HCT116 (cell line): ENCODE data around the gene BMP7. TPM values are rescaled to one million over a fixed set of nuclear protein-coding genes. Genes with fewer than 3 reads are reported as not detected.

Experiments
- ATAC-seq: fragments of 200-7000 bp; cut with Tn5 transposase; 2 replicates; pipeline ENCODE4 v1.9.1; 2020; ENCODE audit warnings: mild to moderate bottlenecking, moderate library complexity
- BruUV-seq: library from RNA; stranded (reverse); fragments of 400-500 nt; replicated peaks from 2 replicates; lab custom pipeline; 2021; lab: Mats Ljungman, UMichigan
- CTCF ChIA-PET: fragments of 300-600 bp; sonication (Branson Sonifier 250); formaldehyde crosslinking; loops from one replicate; lab custom pipeline; 2021; ENCODE audit warnings: antibody characterized with exemption; lab: Charles Lee
- POLR2A ChIA-PET: fragments of 300-600, 350-600 bp; sonication (Branson Sonifier 250); formaldehyde crosslinking; loops from one replicate; lab custom pipeline; 2021; ENCODE audit warnings: antibody characterized with exemption; lab: Charles Lee
- RAD21 ChIA-PET, 2 experiments: fragments of 300-600 bp; sonication (Branson Sonifier 250); formaldehyde crosslinking; loops; one replicate each; lab custom pipeline; 2023; ENCODE audit warnings: low total read pairs in 2 of 2; ENCODE audit not compliant: uncharacterized antibody in 2 of 2, unreplicated experiment in 2 of 2, low non-redundant PET in 1 of 2; lab: Charles Lee
- DNase-seq: peaks from one replicate; pipeline ENCODE4 v3.0.0-alpha.2; 2010; ENCODE audit warnings: low read depth, low spot score
- H2AFZ ChIP-seq: fragments of 200-600 bp; shearing (Covaris generic), sonication (generic); 2 replicates; pipeline ENCODE4 v1.6.1; 2017; ENCODE audit warnings: low read depth, mixed run types, mixed read lengths, antibody characterized with exemption, low read length; ENCODE audit not compliant: poor library complexity, severe bottlenecking
- H3K27ac ChIP-seq: 2 replicates; pipeline ENCODE4 v1.5.1; 2012; ENCODE audit warnings: low read depth, low read length
- H3K27me3 ChIP-seq: fragments of 200-600 bp; sonication (generic); 2 replicates; pipeline ENCODE4 v1.6.1; 2016; ENCODE audit warnings: mixed run types, low read length, mixed read lengths; ENCODE audit not compliant: insufficient read depth
- H3K36me3 ChIP-seq, 2 experiments: fragments of 200-500 bp in 1 of 2; fragments of 200-600 bp in 1 of 2; sonication (Bioruptor generic) in 1 of 2; sonication (generic) in 1 of 2; 2 replicates each; pipeline versions ENCODE4 v1.5.1 to v1.6.1; 2014 to 2016; ENCODE audit warnings: low read length in 2 of 2, inconsistent platforms in 1 of 2, mixed read lengths in 1 of 2, mixed run types in 1 of 2; ENCODE audit not compliant: insufficient read depth in 2 of 2, control insufficient read depth in 1 of 2
- H3K4me1 ChIP-seq, 2 experiments: fragments of 200-600 bp in 1 of 2; sonication (generic) in 1 of 2; 2 replicates each; pipeline versions ENCODE4 v1.5.1 to v1.6.1; 2012 to 2017; ENCODE audit warnings: low read length in 2 of 2, inconsistent platforms in 1 of 2, mild to moderate bottlenecking in 1 of 2, mixed read lengths in 1 of 2, mixed run types in 1 of 2, moderate library complexity in 1 of 2; ENCODE audit not compliant: insufficient read depth in 2 of 2, control insufficient read depth in 1 of 2
- H3K4me2 ChIP-seq: fragments of 200-600 bp; sonication (generic); 2 replicates; pipeline ENCODE4 v1.6.1; 2017; ENCODE audit warnings: mixed run types, low read length, mixed read lengths
- H3K4me3 ChIP-seq, 2 experiments: fragments of 200-600 bp in 1 of 2; sonication (generic) in 1 of 2; replicated peaks in 1 of 2; 2 replicates each; pipeline ENCODE4 v1.5.1; 2011 to 2016; ENCODE audit warnings: low read length in 2 of 2, control low read depth in 1 of 2, low read depth in 1 of 2, mild to moderate bottlenecking in 1 of 2, mixed read lengths in 1 of 2, mixed run types in 1 of 2
- H3K79me2 ChIP-seq: fragments of 200-600 bp; sonication (generic); 2 replicates; pipeline ENCODE4 v1.6.1; 2017; ENCODE audit warnings: mild to moderate bottlenecking, mixed run types, low read length, moderate library complexity, mixed read lengths; ENCODE audit not compliant: insufficient read depth
- H3K9ac ChIP-seq: fragments of 200-600 bp; sonication (generic); 2 replicates; pipeline ENCODE4 v1.6.1; 2016; ENCODE audit warnings: low read length, mixed read lengths
- H3K9me2 ChIP-seq: fragments of 200-600 bp; sonication (generic), shearing (Covaris generic); 2 replicates; pipeline ENCODE4 v1.6.1; 2017; ENCODE audit warnings: mixed run types, mild to moderate bottlenecking, moderate library complexity; ENCODE audit not compliant: insufficient read depth
- H3K9me3 ChIP-seq, 2 experiments: fragments of 200-500 bp in 1 of 2; fragments of 200-600 bp in 1 of 2; sonication (Bioruptor generic) in 1 of 2; sonication (generic) in 1 of 2; 2 replicates each; pipeline ENCODE4 v1.6.1; 2014 to 2017; ENCODE audit warnings: low read length in 2 of 2, mixed read lengths in 2 of 2, inconsistent platforms in 1 of 2, low read depth in 1 of 2, mild to moderate bottlenecking in 1 of 2, mixed run types in 1 of 2, moderate library complexity in 1 of 2; ENCODE audit not compliant: control insufficient read depth in 1 of 2, insufficient read depth in 1 of 2
- H4K20me1 ChIP-seq: fragments of 200-600 bp; sonication (generic), shearing (Covaris generic); 2 replicates; pipeline ENCODE4 v1.6.1; 2017; ENCODE audit warnings: mixed run types, mild to moderate bottlenecking, moderate library complexity; ENCODE audit not compliant: insufficient read depth
- CEBPB ChIP-seq: IDR thresholded peaks from 2 replicates; pipeline ENCODE4 v1.6.1; 2012; ENCODE audit warnings: low read depth
- ELF1 ChIP-seq: IDR thresholded peaks from 2 replicates; pipeline ENCODE4 v1.6.1; 2012; ENCODE audit warnings: low read depth, borderline replicate concordance
- EZH2phosphoT487 ChIP-seq: fragments of 200-600 bp; IDR thresholded peaks from 2 replicates; pipeline ENCODE4 v1.6.1; 2018; ENCODE audit warnings: antibody characterized with exemption, borderline replicate concordance
- FOSL1 ChIP-seq: IDR thresholded peaks from 2 replicates; pipeline ENCODE4 v1.6.1; 2012; ENCODE audit warnings: low read depth
- MAX ChIP-seq: IDR thresholded peaks from 2 replicates; pipeline ENCODE4 v1.6.1; 2012
- POLR2A ChIP-seq: IDR thresholded peaks from 2 replicates; pipeline ENCODE4 v1.7.0; 2011; ENCODE audit warnings: borderline replicate concordance; ENCODE audit not compliant: insufficient read depth, insufficient read length; ENCODE audit errors: extremely low read depth
- POLR2AphosphoS5 ChIP-seq: IDR thresholded peaks from 2 replicates; pipeline ENCODE4 v1.6.1; 2011; ENCODE audit warnings: mild to moderate bottlenecking, low read depth, low read length, moderate library complexity
- REST ChIP-seq: IDR thresholded peaks from 2 replicates; pipeline ENCODE4 v1.6.1; 2012; ENCODE audit warnings: low read depth
- SRF ChIP-seq: IDR thresholded peaks from 2 replicates; pipeline ENCODE4 v1.6.1; 2012; ENCODE audit warnings: low read depth
- TCF7L2 ChIP-seq: IDR thresholded peaks from 2 replicates; pipeline ENCODE4 v1.7.0; 2011; ENCODE audit warnings: borderline replicate concordance, inconsistent platforms; ENCODE audit not compliant: insufficient read depth, insufficient read length; ENCODE audit errors: extremely low read depth
- ZBTB33 ChIP-seq: IDR thresholded peaks from 2 replicates; pipeline ENCODE4 v1.6.1; 2011; ENCODE audit warnings: mild to moderate bottlenecking, low read length, moderate library complexity; ENCODE audit not compliant: insufficient replicate concordance; ENCODE audit errors: extremely low read depth
- ZFX ChIP-seq: fragments of 450-650 bp; IDR thresholded peaks from 2 replicates; pipeline ENCODE4 v1.6.1; 2017
- ZNF274 ChIP-seq: fragments of 200-500 bp; sonication (Bioruptor generic); IDR thresholded peaks from 2 replicates; pipeline ENCODE4 v1.6.1; 2014; ENCODE audit warnings: mild to moderate bottlenecking, low read depth, low read length, inconsistent platforms
- intact Hi-C: fragments of 100-400 bp; cut with micrococcal nuclease; formaldehyde crosslinking; loops from 2 replicates; pipeline ENCODE4 v1.10.0; 2022
- total RNA-seq: library from RNA; stranded (reverse); gene quantifications from one replicate; pipeline ENCODE4 v1.2.1, GENCODE V29; 2021; ENCODE audit not compliant: unreplicated experiment

BMP7 gene
- total RNA-seq, 1 experiment from 2014 or later, result 7.0 TPM

- H3K9me2 ChIP-seq, result no peaks in the 10 kb centered on the region
- H3K9me3 ChIP-seq, result no peaks in the 10 kb centered on the region
- H4K20me1 ChIP-seq, result no peaks in the 10 kb centered on the region
- RAD21 ChIA-PET, result no interaction called here
- no peaks in the 10 kb centered on the region for H3K27me3 ChIP-seq
- H3K79me2 ChIP-seq, result no peaks in the 10 kb centered on the region
- DNase-seq (no peak), ATAC-seq (no peak; the same call in 1 of the 2 replicates)
- no peaks in the 10 kb centered on the region for H3K4me1 ChIP-seq
- no peak overlapping the region for H3K27ac ChIP-seq
- H3K4me2 ChIP-seq, result no peak overlapping the region
- no peaks in the 10 kb centered on the region for H3K36me3 ChIP-seq
- H3K4me3 ChIP-seq, result no peak overlapping the region
- intact Hi-C loops, result no loop called here
- POLR2A ChIA-PET, result no interaction called here
- no peak overlapping the region for H2AFZ ChIP-seq
- CTCF ChIA-PET, result no interaction called here
- no peak overlapping the region for H3K9ac ChIP-seq
- no TSS peak for BruUV-seq
- TF ChIP-seq POLR2AphosphoS5 (no peak), EZH2phosphoT487 (no peak), FOSL1 (no peak), REST (no peak), ZBTB33 (no peak), POLR2A (no peak), ZFX (no peak), CEBPB (no peak), ELF1 (no peak), SRF (no peak), MAX (no peak), ZNF274 (no peak), TCF7L2 (no peak)
These were observed 87.8 kb downstream of the BMP7 start for GRCh38 chr20:57178582-57179111.
